M059J (cell line): Measurements from ENCODE around the gene ZCCHC2. TPM values are rescaled to one million over a fixed set of nuclear protein-coding genes. Genes with fewer than 3 reads are reported as not detected.

ENCODE experiments used
- DNase-seq: peaks from one replicate; pipeline ENCODE4 v3.0.0-alpha.2; 2012; ENCODE audit warnings: low read depth
- total RNA-seq: library from RNA; depleted of rRNA; stranded (reverse); fragments of >200 nt; shearing (Covaris generic); gene quantifications from 2 replicates; pipeline ENCODE4 v1.2.3, GENCODE V29; 2014

The ZCCHC2 gene
- total RNA-seq, 1 experiment from 2014 or later = 13.0 TPM

DNA sequence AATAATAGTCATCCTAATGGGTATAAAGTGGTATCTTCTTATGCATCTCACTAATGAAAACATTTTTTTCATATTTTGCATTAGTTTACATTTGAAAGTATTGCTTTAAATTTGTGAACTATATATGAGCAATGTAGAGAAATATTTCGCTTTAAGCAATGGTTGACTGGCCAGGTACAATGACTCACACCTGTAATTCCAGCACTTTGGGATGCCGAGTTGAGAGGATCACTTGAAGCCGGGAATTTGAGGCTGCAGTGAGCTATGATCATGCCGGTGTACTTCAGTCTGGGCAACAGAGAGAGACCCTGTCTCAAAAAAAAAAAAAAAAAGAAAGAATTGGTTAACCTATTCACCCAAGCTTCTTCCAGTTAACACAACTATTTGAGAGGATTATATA is 15.1 kb downstream of the ZCCHC2 start:
- no peak for DNase-seq

GRCh38 chr18:62538881-62539280 is 16.1 kb downstream of the ZCCHC2 start:
- DNase-seq = no peak

- no peak for DNase-seq
Observed at GRCh38 chr18:62539284-62540165, 16.7 kb downstream of the ZCCHC2 start.

DNA sequence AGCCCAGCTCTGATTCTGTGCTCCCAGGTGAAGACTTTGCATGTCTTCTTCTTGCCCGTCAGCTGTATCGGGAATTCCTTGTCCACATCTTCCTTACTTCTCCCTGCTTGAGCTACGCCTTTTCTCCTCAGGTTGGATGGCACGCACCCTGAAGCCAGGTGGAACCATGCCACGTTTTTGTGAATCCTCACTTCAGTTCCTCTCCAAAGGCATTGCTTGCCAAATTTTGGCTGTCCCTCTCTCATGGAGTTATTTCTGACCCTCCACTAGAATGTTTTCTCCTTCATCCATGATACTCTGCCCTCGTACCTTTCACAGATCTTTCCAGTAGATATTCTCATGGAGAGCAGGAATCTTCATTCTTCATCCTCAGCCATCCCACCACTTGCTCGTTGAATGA is 20.2 kb downstream of the ZCCHC2 start:
- no peak for DNase-seq

DNA sequence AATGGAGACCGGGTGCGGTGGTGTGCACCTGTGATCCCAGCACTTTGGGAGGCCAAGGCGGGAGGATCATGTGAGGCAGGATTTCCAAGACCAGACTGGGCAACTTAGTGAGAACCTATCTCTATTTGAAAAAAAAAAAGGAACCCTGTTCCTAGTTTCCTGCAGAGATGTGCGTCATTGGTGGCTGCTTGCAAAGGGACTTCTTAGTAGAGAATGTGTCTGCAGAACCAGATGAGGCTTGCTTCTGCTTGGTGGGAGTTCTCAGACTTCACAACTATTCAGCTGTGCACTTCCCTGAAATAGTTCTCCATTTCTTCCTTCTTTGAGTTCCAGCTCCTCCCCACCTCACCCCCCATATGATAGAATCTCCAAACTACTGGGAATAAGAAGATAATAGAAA is 22.3 kb downstream of the ZCCHC2 start:
- DNase-seq = no peak

GRCh38 chr18:62549755-62550154 is 26.9 kb downstream of the ZCCHC2 start:
- peak; percentile 17 for DNase-seq

DNA sequence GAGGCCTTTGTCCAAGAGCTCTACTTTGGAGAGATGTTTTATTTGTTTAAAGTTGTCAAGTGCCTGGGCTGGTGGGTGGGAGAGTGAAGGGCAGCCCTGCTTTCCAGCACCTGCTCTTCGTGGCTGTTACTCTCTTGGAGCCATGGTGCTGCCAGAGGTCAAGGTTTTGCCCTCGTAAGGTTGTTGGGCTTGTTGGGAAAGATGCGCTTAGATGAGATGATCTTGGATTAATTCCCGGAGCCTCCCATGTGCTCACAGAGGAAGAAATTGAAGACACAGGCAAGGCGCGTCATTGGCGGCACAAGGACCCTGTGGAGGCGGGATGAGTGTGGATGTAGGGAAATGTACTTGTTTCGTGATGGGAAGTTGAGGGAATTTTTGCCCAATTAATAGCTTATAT is 27.9 kb downstream of the ZCCHC2 start:
- no peak for DNase-seq

GRCh38 chr18:62551972-62552513 is 29.2 kb downstream of the ZCCHC2 start:
- no peak for DNase-seq

DNA sequence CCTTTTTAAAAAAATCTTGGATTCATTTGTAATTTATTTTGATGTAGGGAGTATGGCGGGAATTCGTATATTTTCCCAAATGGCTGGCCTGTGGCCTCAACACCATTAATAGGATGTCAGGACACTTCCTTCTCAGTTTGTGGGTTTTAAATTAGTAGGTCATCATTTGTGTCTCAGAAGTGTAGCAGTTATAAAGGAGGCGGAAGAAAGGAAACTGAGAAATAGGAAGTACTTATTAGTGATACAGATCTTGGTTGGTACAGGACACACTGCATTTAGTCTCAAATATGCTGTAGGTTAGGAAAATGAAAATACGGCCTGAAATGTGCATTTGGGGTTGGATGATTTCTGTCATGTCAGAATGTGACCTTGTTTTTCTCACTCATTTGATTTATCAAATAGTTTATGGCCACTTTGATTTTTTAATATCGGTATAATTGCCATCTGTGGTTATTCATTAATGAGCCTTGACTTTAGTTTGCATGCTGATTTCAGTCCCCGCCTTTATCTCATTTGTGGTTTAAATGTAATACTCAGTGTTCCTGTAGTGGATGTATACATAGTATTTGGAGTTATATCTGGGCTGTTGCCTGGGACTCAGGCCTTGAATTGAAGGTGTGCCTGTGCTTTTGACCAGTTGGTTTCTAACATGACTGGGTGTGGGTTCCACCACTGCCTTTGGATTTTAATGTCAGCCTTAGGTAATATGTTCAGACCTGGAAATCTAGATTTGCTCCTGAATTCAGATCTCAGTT is 31.4 kb downstream of the ZCCHC2 start:
- no peak for DNase-seq

DNA sequence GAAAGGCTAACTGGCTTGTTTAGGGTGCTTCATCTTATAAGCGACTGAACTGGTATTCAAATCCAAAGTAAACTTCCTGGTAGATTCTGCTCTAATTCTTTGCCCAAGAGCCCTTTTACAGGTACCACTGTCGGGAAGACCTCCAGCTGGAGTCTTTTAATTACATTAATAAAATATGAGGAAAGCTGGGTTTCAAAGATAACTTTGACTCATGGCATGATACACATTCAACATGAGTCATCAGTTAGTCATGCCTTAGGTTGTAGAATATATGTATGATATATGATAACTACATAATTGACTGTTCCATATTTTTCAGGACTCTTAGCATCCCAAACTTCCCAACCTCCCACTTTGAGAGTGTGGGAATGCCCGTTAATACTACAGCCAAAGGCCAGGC is 32.3 kb downstream of the ZCCHC2 start:
- DNase-seq = peak; percentile 7

GRCh38 chr18:62556397-62556796 is 33.6 kb downstream of the ZCCHC2 start:
- DNase-seq = no peak

GRCh38 chr18:62558015-62558663 is 35.3 kb downstream of the ZCCHC2 start:
- DNase-seq = no peak

DNA sequence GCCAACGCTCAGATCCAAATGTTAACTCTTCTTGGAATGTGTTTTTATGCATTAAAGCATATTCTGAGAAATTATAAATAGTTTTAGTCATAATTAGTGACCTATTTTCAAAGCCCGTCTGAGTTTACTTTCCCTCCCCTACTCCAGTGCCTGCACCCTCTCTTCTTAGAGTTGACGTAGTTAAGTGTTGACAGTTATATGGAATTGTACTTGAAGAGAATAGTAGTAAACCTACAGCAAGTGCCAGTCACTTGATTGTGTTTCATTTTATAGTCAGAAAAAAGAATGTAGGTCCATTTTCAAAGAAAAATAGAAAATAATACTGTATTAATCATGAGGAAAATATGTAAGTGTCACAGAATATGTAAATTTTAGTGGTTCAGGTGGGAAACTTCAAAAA is 41.2 kb downstream of the ZCCHC2 start:
- no peak for DNase-seq

GRCh38 chr18:62566199-62566598 is 43.4 kb downstream of the ZCCHC2 start:
- DNase-seq = peak; percentile 36

DNA sequence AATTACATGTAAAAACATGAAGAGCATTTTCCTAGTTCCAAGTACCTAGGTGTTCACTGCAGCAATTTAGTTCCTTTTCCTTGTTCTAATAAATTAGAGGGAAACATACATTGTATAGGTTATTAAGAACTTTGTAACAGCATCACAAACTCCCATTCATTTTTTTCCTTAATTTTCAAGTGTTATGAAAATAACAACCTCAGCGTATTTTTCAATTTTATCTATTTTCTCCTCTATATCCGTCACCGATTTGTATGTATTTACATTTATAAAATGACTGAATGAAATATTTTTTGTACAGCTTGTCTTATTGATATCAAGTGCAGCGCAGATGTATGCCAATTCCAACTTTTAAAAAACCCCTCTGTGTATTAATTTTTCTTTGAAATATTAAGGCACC is 44.0 kb downstream of the ZCCHC2 start:
- no peak for DNase-seq

- no peak for DNase-seq
Observed at GRCh38 chr18:62569081-62569655, 46.3 kb downstream of the ZCCHC2 start.

DNA sequence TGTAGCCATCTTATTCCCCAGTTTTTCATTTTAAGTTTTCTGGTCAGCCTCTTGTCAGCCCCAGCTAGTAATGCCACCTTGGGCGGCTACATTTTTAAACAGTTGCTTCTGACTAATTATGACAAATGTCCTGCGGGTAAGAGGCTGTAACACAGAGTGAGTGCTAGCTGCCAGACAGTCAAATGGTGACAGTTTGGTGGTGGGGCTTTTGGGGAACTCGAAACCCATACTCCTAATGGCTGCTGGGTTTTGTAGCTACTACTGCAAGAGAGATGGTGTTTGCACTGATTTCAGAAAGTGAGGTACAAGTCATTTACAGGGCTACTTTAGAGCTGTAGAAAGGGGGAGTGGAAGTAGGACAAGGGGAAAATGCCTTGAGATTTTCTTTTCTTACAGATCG is 48.2 kb downstream of the ZCCHC2 start:
- DNase-seq = no peak

DNA sequence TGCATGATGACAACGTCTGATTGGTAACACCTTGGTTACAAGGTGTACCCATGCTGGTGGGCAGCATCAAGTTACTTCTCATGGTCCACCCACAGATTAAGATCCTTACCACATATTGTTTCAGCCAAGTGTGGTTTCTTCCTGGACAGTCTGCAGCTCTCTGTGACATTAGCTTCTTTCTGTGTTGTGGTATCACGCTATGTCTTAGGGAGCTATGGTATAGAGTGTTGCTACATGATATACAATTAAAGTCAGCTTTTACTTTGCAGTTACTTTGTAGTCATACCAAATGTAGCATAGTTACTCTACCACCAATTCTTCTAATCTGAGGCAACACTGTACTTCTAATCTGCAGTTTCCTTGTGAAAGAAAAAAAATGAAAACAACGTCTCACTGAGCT is 48.8 kb downstream of the ZCCHC2 start:
- DNase-seq = no peak

GRCh38 chr18:62572456-62572855 is 49.6 kb downstream of the ZCCHC2 start:
- DNase-seq = no peak

GRCh38 chr18:62574776-62575175 is 52.0 kb downstream of the ZCCHC2 start:
- DNase-seq = no peak

GRCh38 chr18:62576271-62576670 is 53.4 kb downstream of the ZCCHC2 start:
- no peak for DNase-seq
